T-cell (primary cell): ENCODE measurements around the gene GOLGA8B. TPM values are rescaled to one million over a fixed set of nuclear protein-coding genes. Genes with fewer than 3 reads are reported as not detected.

Experiments used
- ATAC-seq, 4 experiments: fragments of 200-7000 bp in 3 of 4; fragments of 150-1000 bp in 1 of 4; cut with Tn5 transposase; replicated peaks in 1 of 4; 1 replicate in 3 of 4; 2 replicates in 1 of 4; pipeline ENCODE4 v1.10.0; 2021; ENCODE audit warnings: moderate library complexity in 3 of 4, mild to moderate bottlenecking in 2 of 4, moderate number of reproducible peaks in 1 of 4
- CTCF ChIA-PET, 2 donors: fragments of 300-600 bp; sonication (Branson Sonifier 250); formaldehyde crosslinking; loops; one replicate each; lab custom pipeline; 2022; ENCODE audit warnings: antibody characterized with exemption in 2 of 2; lab: Charles Lee
- POLR2A ChIA-PET, 2 donors: fragments of 300-600 bp; sonication (Branson Sonifier 250); formaldehyde crosslinking; loops; one replicate each; lab custom pipeline; 2022; ENCODE audit warnings: antibody characterized with exemption in 2 of 2; lab: Charles Lee
- DNase-seq, 35 experiments: peaks; one replicate each; pipeline versions ENCODE4 v3.0.0 to v3.0.0-alpha.2; 2013 to 2023
- H3K27ac ChIP-seq: one replicate; pipeline ENCODE4 v1.5.1; 2013; ENCODE audit warnings: low read length
- H3K27me3 ChIP-seq, 2 experiments: replicated peaks in 1 of 2; 1 replicate in 1 of 2; 2 replicates in 1 of 2; pipeline versions ENCODE4 v1.6.1 to v1.7.0; 2013; ENCODE audit warnings: low read length in 1 of 2, mixed read lengths in 1 of 2; ENCODE audit not compliant: control insufficient read depth in 2 of 2, insufficient read depth in 2 of 2; ENCODE audit errors: extremely low read depth in 1 of 2
- H3K36me3 ChIP-seq, 2 donors: 1 replicate in 1 of 2; 2 replicates in 1 of 2; pipeline versions ENCODE4 v1.6.1 to v1.7.0; 2013; ENCODE audit warnings: low read length in 1 of 2; ENCODE audit not compliant: control insufficient read depth in 2 of 2, insufficient read depth in 1 of 2; ENCODE audit errors: extremely low read depth in 1 of 2
- H3K4me1 ChIP-seq, 2 experiments: 1 replicate in 1 of 2; 2 replicates in 1 of 2; pipeline versions ENCODE4 v1.6.1 to v1.7.0; 2013; ENCODE audit warnings: low read length in 2 of 2, mixed read lengths in 1 of 2; ENCODE audit not compliant: insufficient read depth in 2 of 2, control insufficient read depth in 1 of 2; ENCODE audit errors: extremely low read depth in 1 of 2
- H3K4me3 ChIP-seq, 2 donors: 1 replicate in 1 of 2; 2 replicates in 1 of 2; pipeline versions ENCODE4 v1.5.1 to v1.7.0; 2013; ENCODE audit warnings: mild to moderate bottlenecking in 2 of 2, low read length in 1 of 2, moderate library complexity in 1 of 2; ENCODE audit not compliant: control insufficient read depth in 1 of 2; ENCODE audit errors: extremely low read depth in 1 of 2
- H3K9me3 ChIP-seq: 2 replicates; pipeline ENCODE4 v1.7.0; 2013
- H3K27ac Mint-ChIP-seq, 2 donors: one replicate each; pipeline ENCODE4 v1.8.0; 2020 to 2021; ENCODE audit warnings: mild to moderate bottlenecking in 2 of 2, mixed read lengths in 2 of 2
- H3K27me3 Mint-ChIP-seq, 2 donors: one replicate each; pipeline ENCODE4 v1.8.0; 2021 to 2022; ENCODE audit warnings: mixed read lengths in 2 of 2
- H3K36me3 Mint-ChIP-seq: one replicate; pipeline ENCODE4 v1.8.0; 2021; ENCODE audit warnings: mixed read lengths
- H3K4me1 Mint-ChIP-seq, 3 donors: one replicate each; pipeline ENCODE4 v1.8.0; 2020 to 2022; ENCODE audit warnings: mixed read lengths in 3 of 3, mild to moderate bottlenecking in 1 of 3
- H3K4me3 Mint-ChIP-seq, 3 donors: one replicate each; pipeline ENCODE4 v1.8.0; 2020 to 2022; ENCODE audit warnings: mild to moderate bottlenecking in 3 of 3, mixed read lengths in 3 of 3, moderate library complexity in 3 of 3
- H3K9me3 Mint-ChIP-seq, 3 donors: one replicate each; pipeline ENCODE4 v1.8.0; 2020 to 2022; ENCODE audit warnings: mixed read lengths in 3 of 3
- WGBS: methylation state at CpG from one replicate; pipeline ENCODE4 v1.1.5; 2013; ENCODE audit warnings: missing lambda C conversion rate; ENCODE audit not compliant: insufficient coverage; 5-methylcytosine and 5-hydroxymethylcytosine counted together
- total RNA-seq, 35 experiments: library from RNA in 6 of 35; stranded (reverse) in 6 of 35; fragments of 120-200 nt in 1 of 35; gene quantifications; one replicate each; pipeline versions ENCODE4 v1.2.1 to v1.2.4 and lab custom pipeline; 2013 to 2026

GOLGA8B gene
- total RNA-seq, 5 donors from 2014 or later (not counting 1 experiment from before 2014, with no cell fraction given) = 225 to 468 (median 379) TPM

DNA sequence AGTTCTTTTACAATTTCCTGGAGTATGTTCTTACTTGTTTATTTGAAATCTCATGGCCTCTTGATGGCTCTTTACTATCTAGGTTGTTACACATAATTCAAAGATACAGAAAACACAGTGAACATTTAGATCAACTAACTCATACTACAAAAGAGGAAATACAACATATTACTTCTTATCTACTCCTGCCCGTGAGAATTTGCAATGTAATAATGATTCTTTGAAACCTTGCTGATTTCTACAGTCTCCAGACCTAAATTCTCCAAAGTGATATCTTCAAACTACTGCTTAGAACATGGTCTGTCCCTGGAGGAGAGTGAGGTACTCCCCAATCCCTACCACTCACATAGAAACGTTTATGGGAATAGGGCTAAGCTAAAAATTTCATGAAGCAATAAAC lies 29.9 kb upstream of the GOLGA8B start:
- Histone ChIP-seq H3K36me3 (no peaks in the 10 kb centered on the region), H3K4me3 (no peak overlapping the region), H3K27me3 (peaks cover 0 to 4% of the 10 kb centered on the region in 2 experiments), H3K27ac (no peak overlapping the region), H3K9me3 (no peaks in the 10 kb centered on the region), H3K4me1 (peaks cover 5 to 10% of the 10 kb centered on the region in 2 experiments)
- Mint-ChIP-seq H3K27me3 (peaks cover 11 to 37% of the 10 kb centered on the region in 2 donors), H3K4me1 (peaks cover 15 to 20% (median 15%) of the 10 kb centered on the region in 3 donors), H3K27ac (no peak overlapping the region), H3K36me3 (no peaks in the 10 kb centered on the region), H3K4me3 (no peak overlapping the region), H3K9me3 (no peaks in the 10 kb centered on the region)
- DNase-seq (no peak), ATAC-seq (no peak)
- CTCF ChIA-PET = no interaction called here
- POLR2A ChIA-PET = no interaction called here
- WGBS = no CpG with 5 or more reads among the region's 2 CpGs

DNA sequence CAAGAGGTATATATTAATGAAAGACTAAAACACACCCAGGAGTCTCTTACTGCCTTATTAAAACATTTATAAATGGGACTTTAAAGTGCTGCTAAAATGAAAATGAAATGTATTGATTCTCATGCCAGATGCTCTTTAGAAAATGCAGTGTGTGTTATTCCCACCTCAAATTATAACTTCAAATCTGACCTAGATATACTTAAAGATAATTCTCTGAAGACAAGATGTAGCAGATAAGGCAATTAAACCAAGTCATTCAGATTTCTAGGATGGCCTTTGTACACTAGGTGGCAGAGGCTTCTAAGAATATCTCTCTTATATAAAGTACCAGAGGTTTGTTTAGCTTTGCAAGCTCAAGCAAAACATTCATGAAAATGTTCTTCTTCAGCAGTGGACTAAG lies 26.9 kb upstream of the GOLGA8B start:
- ATAC-seq = peak in 2 of 4 experiments; percentile 37 to 68
- POLR2A ChIA-PET = interaction anchor here in 1 of 2 donors (0.6 kb wide), 1 partner anchor 243 kb away, joined by 3 read pairs; the partner anchor contains the start of gene LPCAT4

DNA sequence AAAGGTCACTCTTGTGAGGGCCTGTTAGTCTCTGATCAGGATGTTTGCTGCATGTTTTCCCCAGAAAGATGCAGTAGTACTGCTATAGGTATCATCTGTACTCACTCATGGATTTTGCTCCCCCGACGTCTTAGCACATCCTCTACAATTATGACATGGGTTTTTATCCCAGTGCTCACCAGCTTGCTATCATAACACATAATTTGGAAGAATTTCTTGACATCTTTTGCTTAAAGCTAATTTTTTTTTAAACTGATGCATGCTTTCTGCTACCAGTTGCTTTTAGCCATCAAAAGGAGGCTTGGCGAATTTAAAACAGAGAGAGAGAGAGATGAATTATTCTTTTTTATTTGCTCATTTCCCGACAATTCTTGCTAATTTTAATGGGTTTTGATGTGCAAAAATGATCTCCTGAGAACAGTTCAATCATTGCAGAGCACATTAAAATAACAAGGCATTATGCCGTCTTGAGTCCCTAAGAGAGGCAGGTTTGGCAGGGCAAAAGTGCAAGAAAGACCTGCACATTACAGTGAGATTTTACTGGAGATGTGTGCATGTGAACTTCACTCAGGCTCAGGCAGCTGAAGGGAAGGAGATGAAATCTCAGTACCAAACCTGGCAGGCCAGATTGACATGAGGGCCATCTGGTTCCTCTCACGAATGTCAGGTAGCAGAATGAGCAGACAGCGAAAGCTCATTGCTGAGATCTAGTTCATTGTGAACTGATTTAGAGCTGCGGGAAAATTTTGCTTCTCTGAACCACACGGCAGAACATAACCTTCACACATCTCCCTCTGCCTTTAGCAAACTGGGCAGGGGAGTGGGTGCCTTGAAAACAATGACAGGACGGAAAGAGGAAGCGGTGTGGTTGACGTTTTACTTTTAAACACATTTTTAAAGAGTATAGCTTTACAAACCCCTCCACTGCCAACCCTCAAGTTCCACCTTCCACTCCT lies 25.9 kb upstream of the GOLGA8B start:
- Mint-ChIP-seq H3K36me3 (no peaks in the 10 kb centered on the region), H3K4me1 (peaks cover 15 to 20% (median 15%) of the 10 kb centered on the region in 3 donors), H3K9me3 (peaks cover 0 to 2% (median 0%) of the 10 kb centered on the region in 3 donors), H3K27ac (peak overlapping the region; percentile 62 to 66), H3K27me3 (peaks cover 19 to 39% of the 10 kb centered on the region in 2 donors), H3K4me3 (peak overlapping the region in 1 of 3 donors; percentile 51)
- no peaks in the 10 kb centered on the region for H3K36me3 ChIP-seq
- no peaks in the 10 kb centered on the region for H3K9me3 ChIP-seq
- WGBS = 60% methylated on average over 1 of the region's 12 CpGs
- ChIA-PET CTCF (interaction anchor here (0.6 to 1.6 kb wide), 4 partner anchors 14 to 311 kb away, joined by 3 to 9 read pairs (median 4); no protein-coding TSS in a partner anchor), POLR2A (no interaction called here)
- H3K27me3 ChIP-seq = peaks cover 0 to 4% of the 10 kb centered on the region in 2 experiments
- H3K4me3 ChIP-seq = no peak overlapping the region
- peaks cover 5 to 10% of the 10 kb centered on the region in 2 experiments for H3K4me1 ChIP-seq
- no peak overlapping the region for H3K27ac ChIP-seq
- DNase-seq = peak in 10 of 35 experiments; percentile 1 to 24 (median 6)
- peak; percentile 57 to 63 (median 60) for ATAC-seq

More for the DNA sequence above, 26.9 kb upstream of the GOLGA8B start:
- H3K4me1 ChIP-seq = peaks cover 5 to 10% of the 10 kb centered on the region in 2 experiments
- peaks cover 15 to 20% (median 15%) of the 10 kb centered on the region in 3 donors for H3K4me1 Mint-ChIP-seq
- H3K4me3 Mint-ChIP-seq = peak overlapping the region in 2 of 3 donors; percentile 14 to 51
- H3K36me3 Mint-ChIP-seq = no peaks in the 10 kb centered on the region
- H3K27me3 Mint-ChIP-seq = peaks cover 16 to 39% of the 10 kb centered on the region in 2 donors
- peak overlapping the region in 1 of 2 donors; percentile 55 for H3K27ac Mint-ChIP-seq
- no peaks in the 10 kb centered on the region for H3K9me3 ChIP-seq
- H3K27me3 ChIP-seq = peaks cover 0 to 4% of the 10 kb centered on the region in 2 experiments
- CTCF ChIA-PET = interaction anchor here (1.0 to 1.6 kb wide), 4 partner anchors 11 to 310 kb away, joined by 3 to 9 read pairs (median 4); no protein-coding TSS in a partner anchor
- peak in 1 of 35 experiments; percentile 31 for DNase-seq
- H3K4me3 ChIP-seq = no peak overlapping the region
- no peaks in the 10 kb centered on the region for H3K36me3 ChIP-seq
- no peaks in the 10 kb centered on the region for H3K9me3 Mint-ChIP-seq
- H3K27ac ChIP-seq = no peak overlapping the region

DNA sequence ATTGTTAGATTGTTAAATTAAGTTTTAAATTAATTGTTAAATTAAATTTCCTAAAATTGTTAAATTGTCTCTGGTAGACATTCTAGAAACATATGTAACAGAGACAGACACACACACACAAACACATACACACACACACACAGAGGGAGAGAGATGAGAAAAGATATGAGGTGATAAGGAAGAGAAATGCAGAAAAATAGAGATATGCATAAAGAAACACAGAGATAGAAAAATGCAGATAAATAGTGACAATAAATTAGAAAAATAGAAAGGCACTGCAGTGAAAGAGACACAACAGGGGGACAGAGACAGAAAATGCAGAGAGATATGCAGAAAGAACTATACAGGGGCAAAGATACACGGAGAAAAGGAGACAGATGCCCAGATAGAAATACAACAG lies 25.1 kb upstream of the GOLGA8B start:
- Histone ChIP-seq H3K27me3 (peaks cover 0 to 4% of the 10 kb centered on the region in 2 experiments), H3K4me1 (peaks cover 5 to 10% of the 10 kb centered on the region in 2 experiments), H3K4me3 (no peak overlapping the region), H3K27ac (no peak overlapping the region), H3K36me3 (no peaks in the 10 kb centered on the region), H3K9me3 (no peaks in the 10 kb centered on the region)
- Mint-ChIP-seq H3K27me3 (peaks cover 27 to 44% of the 10 kb centered on the region in 2 donors), H3K4me1 (peaks cover 15 to 20% (median 15%) of the 10 kb centered on the region in 3 donors), H3K27ac (peak overlapping the region in 1 of 2 donors; percentile 21), H3K36me3 (no peaks in the 10 kb centered on the region), H3K4me3 (no peak overlapping the region), H3K9me3 (peaks cover 0 to 4% (median 0%) of the 10 kb centered on the region in 3 donors)
- WGBS = 83% methylated on average over 1 of the region's 1 CpG
- ATAC-seq (no peak), DNase-seq (no peak)
- ChIA-PET POLR2A (no interaction called here), CTCF (no interaction called here)

DNA sequence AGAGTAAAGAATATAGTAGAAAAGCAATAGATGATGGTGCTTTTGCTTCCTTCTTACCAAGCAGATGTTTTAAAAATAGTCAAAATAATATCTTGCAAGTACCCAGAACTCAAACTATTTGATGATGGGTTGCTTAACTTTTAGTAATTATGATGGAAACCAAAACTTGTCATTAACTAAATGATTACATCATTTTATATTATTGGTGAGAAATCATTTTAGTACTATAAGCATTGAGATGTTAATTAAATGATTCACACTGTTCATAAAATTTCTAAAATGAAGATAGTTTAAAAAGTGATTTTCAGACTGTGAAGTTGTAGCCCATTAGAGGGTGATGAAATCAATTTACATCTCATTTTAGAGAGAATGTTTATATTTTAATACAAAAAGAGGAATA lies 24.4 kb upstream of the GOLGA8B start:
- Histone ChIP-seq H3K4me3 (no peak overlapping the region), H3K9me3 (no peaks in the 10 kb centered on the region), H3K4me1 (peaks cover 5 to 10% of the 10 kb centered on the region in 2 experiments), H3K27ac (no peak overlapping the region), H3K36me3 (no peaks in the 10 kb centered on the region), H3K27me3 (peaks cover 0 to 7% of the 10 kb centered on the region in 2 experiments)
- Mint-ChIP-seq H3K4me3 (no peak overlapping the region), H3K4me1 (peaks cover 15 to 20% (median 15%) of the 10 kb centered on the region in 3 donors), H3K9me3 (peaks cover 0 to 4% (median 0%) of the 10 kb centered on the region in 3 donors), H3K27me3 (peaks cover 29 to 43% of the 10 kb centered on the region in 2 donors), H3K36me3 (no peaks in the 10 kb centered on the region), H3K27ac (no peak overlapping the region)
- ChIA-PET POLR2A (no interaction called here), CTCF (no interaction called here)
- ATAC-seq (no peak), DNase-seq (no peak)

DNA sequence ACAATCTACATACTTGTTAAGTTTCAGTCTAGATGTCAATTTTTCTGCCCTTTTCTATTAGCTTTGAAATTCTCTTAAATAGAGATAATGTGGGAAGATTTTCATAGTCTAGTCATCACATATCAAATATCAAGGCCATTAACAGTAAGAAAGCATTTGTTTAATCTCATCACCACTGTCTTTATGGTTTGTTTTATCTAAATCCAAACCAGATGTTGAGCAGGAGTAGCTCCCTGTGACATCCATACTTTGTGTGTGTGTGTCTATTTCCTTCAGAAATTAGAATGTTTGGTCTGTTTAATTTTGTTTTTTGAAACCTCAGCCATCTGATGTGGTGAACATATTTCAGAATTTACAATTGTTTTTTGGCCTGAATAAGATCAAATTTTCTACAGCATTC lies 23.1 kb upstream of the GOLGA8B start:
- H3K4me1 ChIP-seq = peaks cover 5 to 10% of the 10 kb centered on the region in 2 experiments
- H3K9me3 Mint-ChIP-seq = peaks cover 0 to 4% (median 0%) of the 10 kb centered on the region in 3 donors
- DNase-seq (no peak), ATAC-seq (no peak)
- no peak overlapping the region for H3K4me3 ChIP-seq
- no peak overlapping the region for H3K27ac Mint-ChIP-seq
- H3K9me3 ChIP-seq = no peaks in the 10 kb centered on the region
- H3K27ac ChIP-seq = no peak overlapping the region
- ChIA-PET POLR2A (no interaction called here), CTCF (interaction anchor here in 1 of 2 donors (0.5 kb wide), 1 partner anchor 11 kb away, joined by 3 read pairs; no protein-coding TSS in a partner anchor)
- H3K4me1 Mint-ChIP-seq = peaks cover 15 to 20% (median 15%) of the 10 kb centered on the region in 3 donors
- no peaks in the 10 kb centered on the region for H3K36me3 Mint-ChIP-seq
- H3K4me3 Mint-ChIP-seq = no peak overlapping the region
- H3K36me3 ChIP-seq = no peaks in the 10 kb centered on the region
- H3K27me3 Mint-ChIP-seq = peaks cover 35 to 40% of the 10 kb centered on the region in 2 donors
- H3K27me3 ChIP-seq = peaks cover 0 to 7% of the 10 kb centered on the region in 2 experiments
